Pulmonary artery endothelial cell (primary cell): ENCODE measurements around the gene CORO7. TPM values are rescaled to one million over a fixed set of nuclear protein-coding genes. Genes with fewer than 3 reads are reported as not detected.
A peak's percentile ranks its signal among the peaks of the same experiment; 100 is the strongest.

Experiments
- DNase-seq: peaks from one replicate; pipeline ENCODE4 v3.0.0-alpha.2; 2011; ENCODE audit warnings: low read depth, low spot score
- total RNA-seq: library from RNA; depleted of rRNA; stranded (reverse); fragments of >200 nt; gene quantifications from 2 replicates; pipeline ENCODE4 v1.2.3, GENCODE V29; 2014

The CORO7 gene
- total RNA-seq: 33.0 and 42.4 TPM in 2 replicates

DNA sequence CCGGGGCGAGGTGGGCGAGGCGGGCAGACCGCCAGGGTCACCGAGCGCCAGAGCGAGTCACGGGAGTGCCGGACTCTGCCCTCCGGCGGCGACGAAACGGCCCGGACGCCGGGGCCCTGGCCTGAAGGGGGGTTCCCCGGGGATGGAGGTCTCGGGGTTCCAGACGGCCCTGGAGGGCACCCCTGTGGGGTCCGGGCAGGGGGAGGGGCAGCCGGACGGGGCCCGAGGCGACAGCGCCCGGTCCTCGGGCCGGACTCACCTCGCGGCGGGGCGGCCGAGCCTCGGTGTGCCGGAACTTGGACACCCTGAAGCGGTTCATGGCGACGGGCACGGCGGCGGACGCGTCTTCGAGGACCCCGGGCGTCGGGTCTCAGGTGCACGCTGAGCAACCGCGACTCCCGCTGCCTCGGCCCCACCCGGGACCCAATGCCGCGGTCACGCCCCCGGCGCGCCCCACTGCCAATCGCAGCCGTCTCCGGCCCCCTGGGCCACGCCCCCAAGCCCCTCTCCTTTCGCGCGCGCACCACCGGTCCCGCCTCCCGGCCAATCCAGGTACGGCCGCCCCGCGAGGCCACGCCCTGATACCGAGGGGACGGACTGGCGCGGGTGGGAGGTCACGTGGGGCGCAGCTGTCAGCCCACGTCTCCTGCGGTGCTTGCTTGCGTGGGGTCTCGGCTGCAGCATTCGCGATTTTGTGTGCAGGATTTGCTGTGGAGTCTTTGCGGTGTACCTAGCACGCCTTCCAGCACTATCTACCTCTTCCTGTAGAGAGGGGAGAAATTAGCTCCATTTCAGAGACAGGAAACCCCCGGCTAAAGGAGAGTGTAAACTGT, at the start of gene CORO7:
Gene CORO7 (minus strand): TSS at position 397 of the 833 bp plus-strand sequence. CDS start 78 bp downstream, at position 319.
- peak; percentile 48 for DNase-seq

DNA sequence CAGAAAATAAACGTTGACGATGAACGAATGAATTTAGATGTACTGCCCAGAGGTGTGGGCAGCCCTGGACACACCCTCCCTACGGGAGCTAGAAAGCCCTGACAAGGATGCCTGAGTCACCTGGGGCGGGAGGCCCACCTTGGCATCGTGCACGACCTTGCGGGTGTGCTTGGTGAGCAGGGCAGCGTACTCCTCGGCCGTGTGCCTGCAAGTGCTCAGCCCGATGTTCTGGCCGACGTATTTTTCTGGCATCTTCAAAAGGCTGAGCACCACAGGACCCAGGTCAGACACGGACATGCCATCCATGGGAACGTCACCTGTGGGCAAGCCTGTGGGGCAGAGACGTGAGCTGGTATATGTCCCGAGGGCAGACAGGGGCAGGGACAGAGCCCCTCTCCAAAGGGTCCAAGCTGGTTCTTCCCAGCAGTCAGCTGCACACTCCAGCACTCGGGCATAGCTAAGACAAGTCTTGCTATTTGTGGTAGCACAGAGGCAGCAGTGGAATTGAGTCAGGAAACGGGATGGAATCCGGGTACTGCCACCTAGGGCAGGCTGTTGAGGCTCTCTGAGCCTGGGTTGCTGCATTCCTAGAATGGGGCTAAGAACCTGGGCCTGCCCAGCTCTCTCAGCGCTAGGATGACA, 47.2 kb upstream of the CORO7 start:
- no peak for DNase-seq

DNA sequence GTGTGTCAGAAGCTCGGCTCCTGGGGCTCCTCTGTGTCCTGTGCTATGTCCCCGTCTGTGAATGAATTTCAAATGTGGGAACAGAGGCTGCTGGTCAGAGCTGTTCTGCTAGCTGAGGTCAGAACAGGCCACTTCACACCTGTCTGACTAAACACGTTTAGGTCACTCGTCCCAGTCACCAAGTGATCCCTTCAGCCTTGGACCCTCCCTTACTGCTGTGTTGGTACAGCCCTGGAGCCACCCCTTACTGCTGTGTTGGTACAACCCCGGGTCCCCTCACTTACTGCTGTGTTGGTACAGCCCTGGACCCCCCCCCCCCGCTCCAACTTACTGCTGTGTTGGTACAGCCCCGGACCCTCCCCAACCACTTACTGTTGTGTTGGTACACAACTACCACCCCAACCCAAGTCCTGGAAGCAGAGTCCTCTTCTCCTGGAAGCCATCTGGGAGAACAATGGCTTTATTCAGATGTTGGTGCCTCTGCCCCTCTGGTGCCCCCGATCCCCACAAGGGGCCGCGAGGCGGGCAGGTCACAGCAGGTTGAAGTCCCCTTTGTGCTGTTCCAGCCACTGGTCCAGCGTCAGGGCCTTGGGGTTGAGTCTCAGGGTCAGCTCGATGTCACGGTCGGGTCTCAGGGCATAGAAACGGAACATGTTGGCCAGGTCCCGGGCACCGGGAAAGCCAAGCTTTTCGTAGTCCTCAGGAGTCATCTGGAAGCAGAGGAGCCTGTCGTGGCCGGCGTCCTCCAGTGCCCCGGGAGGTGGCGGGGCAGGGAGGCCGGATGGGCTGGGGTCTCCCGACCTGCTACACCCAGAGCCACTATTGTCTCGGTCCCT, 45.1 kb upstream of the CORO7 start:
- DNase-seq: no peak

DNA sequence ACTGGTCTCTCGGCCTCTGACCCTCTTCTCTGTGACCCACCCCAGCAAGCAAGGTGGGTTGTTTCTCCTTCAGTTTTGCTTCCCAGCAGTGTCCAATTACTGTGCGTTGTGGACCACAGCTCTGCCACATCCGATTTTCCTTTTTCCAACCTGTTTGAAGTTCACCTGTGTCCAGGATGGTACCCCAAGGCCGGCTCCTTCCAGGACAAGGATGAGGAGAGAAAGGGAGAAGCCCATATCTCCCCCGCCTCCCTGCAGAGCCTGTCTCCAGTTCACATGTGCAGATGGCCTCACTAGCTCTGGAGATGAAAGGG, 44.5 kb upstream of the CORO7 start:
- no peak for DNase-seq

DNA sequence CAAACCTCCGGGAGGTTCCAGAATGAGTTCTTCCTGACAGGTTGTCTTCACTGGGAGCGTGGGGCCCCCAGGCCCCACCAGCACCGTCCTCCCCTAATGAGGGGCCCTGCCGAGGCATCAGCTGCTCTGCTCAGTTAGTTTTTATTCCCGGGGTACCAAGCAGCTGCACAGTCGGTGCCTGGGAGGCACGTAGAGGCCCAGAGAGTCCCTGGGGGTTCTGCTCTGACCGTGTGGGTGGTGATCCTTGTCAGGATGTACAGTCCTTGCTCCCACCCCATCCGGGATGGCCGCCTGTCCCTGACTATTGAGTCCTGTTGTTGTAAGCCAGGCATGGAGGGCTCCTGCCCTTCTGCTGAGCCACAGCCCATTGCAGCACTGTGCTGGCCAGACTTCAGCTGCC, 39.6 kb upstream of the CORO7 start:
- DNase-seq: no peak

DNA sequence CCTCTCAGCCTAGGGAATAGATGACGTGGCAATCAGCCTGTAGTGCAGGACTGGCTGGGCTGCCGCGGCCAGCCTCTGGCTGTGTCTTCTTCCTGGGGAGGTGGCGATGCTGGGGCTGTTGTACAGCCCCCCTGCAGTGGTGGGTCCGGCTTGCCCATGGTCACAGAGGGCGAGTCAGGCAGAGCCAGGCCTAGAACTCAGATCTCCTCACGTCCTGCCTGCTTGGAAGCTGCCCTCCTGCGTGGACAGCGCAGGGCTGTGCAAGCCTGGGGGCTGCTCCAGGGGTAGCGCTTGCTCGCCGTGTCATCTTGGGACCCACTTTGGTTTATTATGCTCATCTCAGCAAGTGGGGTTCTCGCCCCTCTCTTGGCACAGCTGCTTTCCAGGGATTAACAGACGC, 38.7 kb upstream of the CORO7 start:
- no peak for DNase-seq

DNA sequence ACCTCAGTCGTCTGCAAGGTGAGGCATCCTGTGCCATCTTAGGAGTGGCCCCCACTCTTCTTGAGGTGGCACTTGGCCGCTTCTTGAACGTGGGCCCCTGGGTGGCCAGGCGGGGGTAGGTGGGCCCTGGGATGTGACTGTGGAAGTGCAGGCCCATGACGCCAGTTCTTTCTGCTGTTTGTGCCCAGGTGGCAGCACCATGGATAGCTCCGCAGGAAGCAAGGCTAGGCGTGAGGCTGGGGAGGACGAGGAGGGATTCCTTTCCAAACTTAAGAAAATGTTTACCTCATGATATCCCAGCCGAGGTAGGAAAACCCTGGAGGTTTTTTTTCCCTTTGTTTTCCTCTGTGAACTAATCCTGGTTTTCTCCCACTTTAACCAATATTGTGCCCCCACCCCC, 38.2 kb upstream of the CORO7 start:
- DNase-seq: no peak

DNA sequence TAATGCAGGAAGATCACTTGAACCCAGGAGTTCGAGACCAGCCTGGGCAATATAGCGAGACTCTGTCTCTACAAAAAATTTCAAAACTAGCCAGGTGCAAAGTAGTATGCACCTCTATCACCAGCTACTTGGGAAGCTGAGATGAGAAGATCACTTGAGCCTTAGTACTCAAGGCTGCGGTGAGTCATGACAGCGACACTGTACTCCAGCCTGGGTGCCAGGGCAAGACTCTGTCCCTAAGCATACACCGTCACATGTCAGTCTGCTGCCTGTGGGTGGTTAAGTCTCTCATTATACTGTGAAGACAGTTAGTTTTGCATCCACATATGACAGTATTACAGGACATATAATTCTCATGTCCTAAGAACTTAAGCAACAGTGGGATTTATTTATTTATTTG, 36.3 kb upstream of the CORO7 start:
- no peak for DNase-seq

DNA sequence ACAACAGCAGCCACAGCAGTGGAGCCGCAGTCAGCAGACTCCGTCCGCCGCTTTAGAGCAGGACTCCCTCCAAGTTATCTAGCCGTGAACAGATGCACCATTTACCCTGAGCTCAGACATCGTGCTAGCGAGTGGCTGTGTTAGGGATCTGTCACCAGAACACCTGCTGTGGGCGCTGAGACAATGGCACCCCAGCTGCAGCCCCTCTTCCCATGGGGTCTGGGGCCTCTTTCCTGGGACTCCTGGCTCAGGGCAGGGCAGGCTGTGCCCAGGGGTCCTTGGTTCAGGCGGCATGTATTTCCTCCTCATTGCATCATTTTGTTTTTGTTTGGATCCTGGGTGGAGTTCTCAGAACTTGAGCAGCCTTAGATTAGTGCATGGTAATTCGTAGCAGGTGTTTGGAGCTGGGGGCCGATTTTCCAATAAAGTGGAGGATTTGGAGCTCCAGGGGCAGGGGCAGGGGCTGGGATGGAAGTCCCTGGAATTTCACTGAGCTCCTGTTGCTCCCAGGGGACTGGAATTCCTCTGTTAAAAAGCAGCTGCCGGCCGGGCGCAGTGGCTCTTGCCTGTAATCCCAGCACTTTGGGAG, 34.6 kb upstream of the CORO7 start:
- DNase-seq: no peak

DNA sequence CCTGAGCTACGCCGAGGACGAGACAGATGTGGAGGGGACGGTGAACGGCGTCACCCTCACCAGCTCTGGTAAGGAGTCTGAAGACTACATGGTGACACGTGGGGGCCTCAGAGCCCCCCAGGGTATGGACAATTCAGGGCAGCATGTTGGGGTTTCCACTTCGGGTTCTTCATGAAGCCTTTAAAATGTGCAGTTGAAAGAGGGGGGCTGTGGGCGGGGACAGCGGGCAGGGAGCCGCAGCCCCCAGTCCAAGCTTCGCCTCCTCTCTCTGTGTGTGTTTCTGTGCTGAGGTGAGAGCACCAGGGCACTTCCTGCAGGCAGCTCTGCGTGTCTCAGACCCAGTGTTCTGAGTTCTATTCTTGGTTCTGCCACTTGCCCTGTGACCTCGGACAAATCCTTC, 34.0 kb upstream of the CORO7 start:
- DNase-seq: no peak

DNA sequence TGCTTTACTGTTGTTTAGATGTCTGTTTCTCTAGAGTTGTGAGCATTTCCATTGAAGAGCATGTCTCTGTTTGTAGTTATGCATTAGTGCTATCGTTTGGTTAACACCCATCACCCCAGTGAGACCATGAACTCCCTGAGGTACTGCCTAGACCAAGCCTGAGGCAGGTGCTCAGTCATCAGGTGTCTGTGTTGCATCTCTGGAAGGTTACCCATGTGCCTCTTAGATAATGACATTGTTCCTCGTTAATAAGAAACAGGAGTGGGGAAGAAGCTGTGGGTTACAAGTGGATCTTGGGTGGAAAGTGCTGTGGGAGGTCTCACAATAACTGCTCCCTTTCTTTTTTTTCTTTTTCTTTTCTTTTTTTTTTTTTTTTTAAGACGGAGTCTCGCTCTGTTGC, 27.6 kb upstream of the CORO7 start:
- no peak for DNase-seq

DNA sequence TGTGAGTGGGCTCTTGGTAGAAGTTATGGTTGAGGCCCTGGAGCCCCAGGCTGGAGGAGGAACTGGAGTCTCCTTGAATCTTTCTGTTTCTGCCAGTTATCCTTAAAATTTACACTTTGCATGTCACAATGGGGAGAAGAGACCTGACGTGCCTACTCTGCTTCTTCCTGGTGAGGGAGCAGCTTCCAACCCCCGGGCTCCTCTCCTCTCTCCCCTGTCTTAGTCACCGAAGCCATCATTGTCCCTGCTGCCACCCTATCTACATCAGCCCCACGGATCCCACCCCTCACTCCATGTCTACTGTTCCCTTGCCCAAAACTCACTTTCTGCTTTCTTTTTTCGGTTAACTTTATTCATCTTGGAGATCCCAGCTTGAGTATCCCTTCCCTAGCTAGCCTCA, 26.9 kb upstream of the CORO7 start:
- DNase-seq: no peak

DNA sequence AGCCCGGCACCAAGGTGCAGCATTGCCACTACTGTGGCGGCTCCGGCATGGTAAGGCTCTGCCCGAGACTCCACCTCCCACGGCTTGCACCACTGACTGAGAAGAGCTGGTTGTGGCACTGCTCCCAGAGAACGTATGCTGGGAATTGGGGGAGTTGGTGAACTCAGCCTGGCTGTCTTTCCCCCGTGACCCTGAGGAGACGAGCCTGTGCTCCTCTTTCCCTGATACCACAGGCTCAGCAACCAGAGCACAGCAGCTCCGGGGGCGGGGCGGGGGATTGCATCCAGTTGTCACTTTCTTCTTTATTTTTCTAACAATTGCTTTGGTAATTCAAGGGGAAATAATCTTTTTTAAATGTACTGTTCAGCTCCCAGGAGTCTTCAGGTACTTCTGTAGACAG, 26.0 kb upstream of the CORO7 start:
- DNase-seq: no peak

DNA sequence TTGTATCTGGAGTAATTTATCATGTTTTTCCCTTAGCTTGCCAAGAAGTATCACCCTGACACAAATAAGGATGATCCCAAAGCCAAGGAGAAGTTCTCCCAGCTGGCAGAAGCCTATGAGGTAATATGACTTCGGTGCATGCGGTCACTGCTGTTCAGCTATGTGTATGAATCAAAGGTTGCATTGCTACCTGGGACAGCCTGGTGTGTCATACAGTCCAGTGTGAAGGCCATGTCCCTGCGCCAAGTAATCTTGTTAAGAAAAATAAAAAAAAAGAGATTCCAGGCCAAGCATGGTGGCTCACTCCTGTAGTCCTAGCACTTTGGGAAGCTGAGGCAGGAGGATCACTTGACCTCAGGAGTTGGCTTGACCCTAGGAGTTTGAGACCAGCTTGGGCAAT, 21.0 kb upstream of the CORO7 start:
- DNase-seq: no peak

DNA sequence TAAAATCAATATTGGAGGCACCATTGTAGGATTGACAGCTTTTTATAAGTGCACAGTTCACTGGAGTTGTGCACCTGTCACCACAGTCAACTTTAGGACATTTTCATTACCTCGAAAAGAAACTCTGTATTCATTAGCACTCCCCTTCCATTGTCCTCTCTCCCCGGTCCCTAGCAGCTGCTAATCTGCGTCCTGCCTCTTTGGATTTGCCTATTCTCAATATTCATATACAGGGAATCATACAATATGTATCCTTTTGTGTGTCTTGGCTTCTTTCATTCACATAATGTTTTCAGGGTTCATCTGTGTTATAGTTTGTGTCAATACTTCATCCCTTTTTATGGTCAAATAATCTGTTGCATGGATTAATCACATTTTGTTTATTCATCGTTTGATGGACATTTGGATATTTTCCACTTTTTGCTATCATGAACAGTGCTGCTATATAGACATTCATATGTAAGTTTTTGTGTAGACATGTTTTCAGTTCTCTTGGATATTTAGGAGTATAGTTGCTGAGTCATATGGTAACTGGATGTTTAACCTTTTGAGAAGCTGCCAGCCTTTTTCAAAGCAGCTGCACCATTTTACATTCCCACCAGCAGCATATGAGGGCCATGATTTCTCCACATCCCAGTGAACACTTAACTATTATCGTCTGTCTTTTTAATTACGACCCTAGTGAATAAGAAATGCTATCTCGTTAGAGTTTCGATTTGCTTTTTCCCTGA, 19.1 kb upstream of the CORO7 start:
- no peak for DNase-seq

DNA sequence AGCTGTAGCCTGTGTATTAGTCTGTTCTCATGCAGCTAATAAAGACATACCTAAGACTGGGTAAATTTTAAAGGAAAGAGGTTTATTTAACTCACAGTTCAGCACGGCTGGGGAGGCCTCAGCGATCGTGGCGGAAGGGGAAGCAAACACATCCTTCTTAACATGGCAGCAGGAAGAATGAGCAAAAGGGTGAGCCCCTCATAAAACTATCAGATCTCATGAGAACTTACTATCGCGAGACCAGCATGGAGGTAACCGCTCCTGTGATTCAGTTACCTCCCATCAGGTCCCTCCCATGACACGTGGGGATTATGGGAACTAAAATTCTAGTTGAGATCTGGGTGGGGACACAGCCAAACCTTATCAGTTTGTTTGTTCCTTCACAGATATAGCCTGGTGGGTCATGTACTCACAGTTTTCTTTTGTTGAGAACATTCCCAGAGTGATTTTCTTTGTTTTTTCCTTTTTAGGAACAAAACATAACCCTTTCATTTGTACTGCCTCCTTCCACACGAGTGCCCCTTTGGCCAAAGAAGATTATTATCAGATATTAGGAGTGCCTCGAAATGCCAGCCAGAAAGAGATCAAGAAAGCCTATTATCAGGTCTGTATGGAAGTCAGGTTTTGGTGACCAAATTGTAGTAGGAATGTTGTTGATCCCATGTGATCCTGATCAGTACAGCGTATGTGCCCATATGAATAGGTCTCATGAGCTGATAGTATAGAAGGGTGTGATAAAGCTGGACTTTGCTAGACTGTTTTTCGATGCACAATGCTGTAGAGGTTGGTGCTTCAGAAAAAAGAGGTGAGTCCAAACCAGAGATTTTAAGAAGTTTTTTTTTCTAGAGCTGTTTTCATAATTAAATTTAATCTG, 17.8 kb upstream of the CORO7 start:
- DNase-seq: no peak

DNA sequence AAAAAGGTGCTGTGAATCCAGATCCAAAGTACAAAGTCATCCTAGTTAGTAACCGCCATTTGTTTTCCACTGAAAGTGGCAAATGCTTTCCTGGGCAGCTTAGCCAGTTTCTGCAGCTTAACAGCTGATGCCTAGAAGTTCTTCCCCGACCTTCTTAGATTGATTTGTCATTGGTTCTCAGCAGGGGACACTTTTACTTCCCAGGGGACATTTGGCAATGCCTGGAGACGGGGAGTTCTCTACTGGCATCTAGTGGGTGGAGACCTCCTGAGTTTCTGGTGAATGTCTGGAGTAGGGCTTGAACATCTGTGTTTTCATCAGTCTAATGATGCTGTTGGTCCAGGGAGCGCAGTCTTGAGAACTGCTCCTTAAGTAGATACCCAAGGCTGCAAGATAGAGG, 16.8 kb upstream of the CORO7 start:
- DNase-seq: no peak

DNA sequence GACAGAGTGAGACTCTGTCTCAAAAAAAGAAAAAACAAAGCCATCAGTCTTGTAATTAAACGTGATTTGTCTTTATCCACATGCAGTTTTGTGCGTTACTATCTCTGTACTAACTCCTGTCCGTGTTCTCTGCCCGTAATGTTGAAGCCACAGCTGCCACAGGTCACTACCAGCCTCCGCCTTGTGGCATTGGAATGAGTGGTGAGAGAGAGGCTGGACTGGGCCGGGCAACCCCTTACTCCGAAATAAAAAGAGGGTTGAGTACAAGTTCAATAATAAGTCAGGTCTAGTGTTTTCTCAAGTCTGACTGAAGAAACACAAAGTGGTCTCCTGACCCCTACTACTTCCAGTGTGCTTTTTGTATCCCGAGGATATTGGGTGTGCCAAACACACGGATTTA, 14.6 kb upstream of the CORO7 start:
- DNase-seq: no peak

DNA sequence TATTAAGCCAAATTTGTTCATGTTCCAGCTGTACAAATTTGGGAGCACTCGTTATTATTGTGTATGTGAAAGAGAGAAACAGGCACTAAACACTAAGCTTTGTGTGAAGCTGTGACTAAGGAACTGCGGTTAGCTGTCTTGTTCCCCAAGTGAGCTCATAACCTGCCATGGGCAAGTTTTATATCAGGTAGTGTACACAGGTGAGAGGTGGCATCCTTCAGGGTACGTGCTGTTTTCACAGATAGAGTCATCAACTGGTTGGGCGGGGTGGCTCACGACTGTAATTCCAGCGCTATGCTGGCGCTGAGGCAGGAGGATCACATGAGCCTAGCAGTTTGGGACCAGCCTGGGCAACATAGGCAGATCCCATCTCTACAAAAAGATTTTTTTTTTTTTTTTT, 12.1 kb upstream of the CORO7 start:
- no peak for DNase-seq

DNA sequence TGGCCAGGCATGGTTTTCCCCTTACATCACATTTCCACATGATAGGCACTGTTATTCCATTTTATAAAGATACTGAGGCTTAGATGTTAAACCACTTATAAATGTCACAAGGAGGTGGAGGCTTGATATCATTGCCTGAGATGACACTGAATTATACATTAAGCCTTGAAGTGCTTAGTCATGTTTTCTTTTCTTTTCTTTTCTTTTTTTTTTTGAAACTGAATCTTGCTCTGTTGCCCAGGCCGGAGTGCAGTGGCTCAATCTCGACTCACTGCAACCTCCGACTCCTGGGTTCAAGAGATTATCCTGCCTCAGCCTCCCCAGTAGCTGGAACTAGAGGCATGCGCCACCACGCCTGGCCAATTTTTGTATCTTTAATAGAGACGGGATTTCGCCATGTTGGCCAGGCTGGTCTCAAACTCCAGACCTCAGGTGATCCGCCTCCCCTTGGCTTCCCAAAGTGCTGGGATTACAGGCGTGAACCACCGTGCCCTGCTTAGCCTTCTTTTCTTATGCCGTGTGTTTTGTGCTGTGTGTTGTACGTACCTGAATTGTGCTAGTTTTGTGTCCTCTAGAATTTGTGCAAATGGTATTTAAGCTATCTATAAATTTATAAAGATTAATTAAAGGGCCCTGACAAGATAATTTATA, 10.5 kb upstream of the CORO7 start:
- DNase-seq: no peak
